ENCODE measurements around the gene ZHX3. TPM values are rescaled to one million over a fixed set of nuclear protein-coding genes. Genes with fewer than 3 reads are reported as not detected.

Gene ZHX3
- total and polyA plus RNA-seq, 2 of the 4 experiments (the other 2 are of a cell fraction) = 25.0 to 28.0 TPM

GRCh38 chr20:41187668-41188067, 129.9 kb downstream of the ZHX3 start:
- no peak for DNase-seq
- Histone ChIP-seq H3K4me1 (ENCODE audit: control insufficient read depth, insufficient read depth, low read length) (no peaks in the 10 kb centered on the region), H3K79me1 (ENCODE audit: low read depth in 1 of 2, low read length in 2 of 2) (peaks cover 16 to 38% of the 10 kb centered on the region in 2 experiments; a peak in 3 of 4 replicates), H4K91ac (ENCODE audit: insufficient read depth, low read depth, low read length) (no peak overlapping the region), H3K9me1 (ENCODE audit: insufficient read depth, low read length) (peaks cover 9% of the 10 kb centered on the region; the same call in 1 of the 2 replicates), H2AK9ac (replicated peaks; ENCODE audit: low read depth, low read length, poor library complexity) (no peak overlapping the region), H3K56ac (ENCODE audit: extremely low read depth, insufficient read depth, low read length) (no peak overlapping the region), H2AK5ac (ENCODE audit: low read depth, low read length) (no peak overlapping the region), H3K14ac (replicated peaks; ENCODE audit: low read depth, low read length) (no peak overlapping the region), H2BK120ac (ENCODE audit: low read depth, low read length) (no peak overlapping the region), H3K36me3 (ENCODE audit: control insufficient read depth, insufficient read depth, low read length) (peaks cover 20% of the 10 kb centered on the region), H3K4me3 (ENCODE audit: insufficient read depth, low read depth, low read length) (no peak overlapping the region), H3K9ac (ENCODE audit: low read depth, low read length) (no peak overlapping the region), H3K23ac (ENCODE audit: low read depth, low read length) (no peak overlapping the region), H4K8ac (ENCODE audit: low read depth in 2 of 2, low read length in 2 of 2) (no peak overlapping the region), H2AFZ (replicated peaks; ENCODE audit: low read length, poor library complexity) (no peak overlapping the region), H3K18ac (ENCODE audit: low read depth, low read length) (no peak overlapping the region), H4K20me1 (ENCODE audit: insufficient read depth, low read length) (peaks cover 6% of the 10 kb centered on the region), H2BK20ac (ENCODE audit: low read depth, low read length) (no peak overlapping the region), H2BK5ac (ENCODE audit: low read depth, low read length, poor library complexity, severe bottlenecking) (no peak overlapping the region), H3K4me2 (ENCODE audit: low read depth, low read length) (no peak overlapping the region), H2BK15ac (ENCODE audit: low read depth, low read length) (no peak overlapping the region), H3K27me3 (ENCODE audit: control insufficient read depth, insufficient read depth, low read length) (no peaks in the 10 kb centered on the region), H4K5ac (ENCODE audit: low read depth, low read length) (no peak overlapping the region), H3K27ac (ENCODE audit: insufficient read depth, low read length) (no peak overlapping the region), H3K9me3 (ENCODE audit: control insufficient read depth, insufficient read depth, low read length) (peaks cover 7% of the 10 kb centered on the region), H3K4ac (ENCODE audit: low read depth, low read length) (no peak overlapping the region)
- TF ChIP-seq SMC3 (IDR thresholded peaks at IDR 0.05; ENCODE audit: low read depth, low read length) (no peak), CTCF (conservative IDR thresholded peaks at IDR 0.05; ENCODE audit: low read depth, low read length) (no peak), MAZ (IDR thresholded peaks at IDR 0.05; ENCODE audit: borderline replicate concordance, low read depth, low read length) (no peak)
- dilution Hi-C loops (cut with HindIII; ENCODE audit: low sequenced_read_pairs, unreplicated experiment) (no loop called here), in situ Hi-C loops (cut with MboI; ENCODE audit: low sequenced_read_pairs) (no loop called here), intact Hi-C loops (cut with micrococcal nuclease) (no loop called here)
- ATAC-seq (ENCODE audit: low read depth) = no peak
- BruUV-seq (replicated peaks) = no TSS peak
- CTCF ChIA-PET = no interaction called here
- POLR2A ChIA-PET (ENCODE audit: unreplicated experiment) = no interaction called here
